CD1c-positive myeloid dendritic cell (primary cell): ENCODE results near the gene MRPS2.
"Not testable (repeated sequence)": the region's sequence is repeated elsewhere in the genome, so short reads cannot be mapped to it uniquely, and the experiment has no call there.

Experiments used
- DNase-seq: peaks from one replicate; pipeline ENCODE4 v3.0.0-alpha.2; 2016; ENCODE audit errors: extremely low spot score

The MRPS2 gene

GRCh38 chr9:135499326-135500070 lies 984 bp upstream of the MRPS2 start:
- peak; percentile 96 for DNase-seq

GRCh38 chr9:135500071-135500524 lies 384 bp upstream of the MRPS2 start:
- DNase-seq = no peak

- no peak for DNase-seq
Measured at GRCh38 chr9:135501261-135502167, 1.0 kb downstream of the MRPS2 start.

GRCh38 chr9:135502168-135502872 lies 1.8 kb downstream of the MRPS2 start:
- no peak for DNase-seq

GRCh38 chr9:135502873-135503321 lies 2.4 kb downstream of the MRPS2 start:
- no peak for DNase-seq

- no peak for DNase-seq
Measured at GRCh38 chr9:135503371-135504261, 3.1 kb downstream of the MRPS2 start.

- DNase-seq = peak; percentile 43
Measured at GRCh38 chr9:135504262-135505243, 4.1 kb downstream of the MRPS2 start.

GRCh38 chr9:135505406-135506187 lies 5.1 kb downstream of the MRPS2 start:
- no peak for DNase-seq

GRCh38 chr9:135506327-135507103 lies 6.0 kb downstream of the MRPS2 start:
- no peak for DNase-seq

- DNase-seq = no peak
Measured at GRCh38 chr9:135507104-135508035, 6.9 kb downstream of the MRPS2 start.

- no peak for DNase-seq
Measured at GRCh38 chr9:135508211-135508820, 7.8 kb downstream of the MRPS2 start.

- DNase-seq = no peak
Measured at GRCh38 chr9:135509458-135509857, 9.0 kb downstream of the MRPS2 start.

GRCh38 chr9:135512241-135512603 lies 11.7 kb downstream of the MRPS2 start:
- no peak for DNase-seq

- DNase-seq = no peak
Measured at GRCh38 chr9:135512904-135513303, 12.4 kb downstream of the MRPS2 start.

- DNase-seq = no peak
Measured at GRCh38 chr9:135513351-135513846, 12.9 kb downstream of the MRPS2 start.

GRCh38 chr9:135513906-135514305 lies 13.4 kb downstream of the MRPS2 start:
- not testable (repeated sequence) for DNase-seq
